WTC11 (cell line): ENCODE measurements around the gene CLEC10A. TPM values are rescaled to one million over a fixed set of nuclear protein-coding genes. Genes with fewer than 3 reads are reported as not detected.

ENCODE experiments used
- ATAC-seq: fragments of 200-7000 bp; cut with Tn5 transposase; 2 replicates; pipeline ENCODE4 v1.10.0; 2021; ENCODE audit warnings: mild to moderate bottlenecking, moderate library complexity
- CTCF ChIA-PET: fragments of 300-600 bp; sonication (Branson Sonifier 250); formaldehyde crosslinking; loops from one replicate; lab custom pipeline; 2021; ENCODE audit warnings: antibody characterized with exemption; lab: Charles Lee
- POLR2A ChIA-PET: fragments of 350-600 bp; sonication (Branson Sonifier 250); formaldehyde crosslinking; loops from one replicate; lab custom pipeline; 2021; ENCODE audit warnings: antibody characterized with exemption; lab: Charles Lee
- DNase-seq: peaks from one replicate; pipeline ENCODE4 v3.0.0; 2021; ENCODE audit warnings: low spot score
- H3K27ac Mint-ChIP-seq: 2 replicates; pipeline ENCODE4 v1.8.0; 2021; ENCODE audit warnings: mixed read lengths
- H3K27me3 Mint-ChIP-seq: 2 replicates; pipeline ENCODE4 v1.8.0; 2021; ENCODE audit warnings: low read depth, mild to moderate bottlenecking, moderate library complexity, mixed read lengths
- H3K36me3 Mint-ChIP-seq: 2 replicates; pipeline ENCODE4 v1.8.0; 2021; ENCODE audit warnings: mixed read lengths
- H3K4me1 Mint-ChIP-seq: 2 replicates; pipeline ENCODE4 v1.8.0; 2022; ENCODE audit warnings: mixed read lengths
- H3K4me3 Mint-ChIP-seq: 2 replicates; pipeline ENCODE4 v1.8.0; 2021; ENCODE audit warnings: mild to moderate bottlenecking, moderate library complexity, mixed read lengths
- H3K9me3 Mint-ChIP-seq: 2 replicates; pipeline ENCODE4 v1.8.0; 2021; ENCODE audit warnings: mixed read lengths
- ATF1 ChIP-seq: sonication (generic); formaldehyde crosslinking; IDR thresholded peaks from 2 replicates; pipeline ENCODE4 v1.8.1; 2023; ENCODE audit warnings: mild to moderate bottlenecking, moderate library complexity, missing genetic modification reagents
- CREB1 ChIP-seq: sonication (generic); formaldehyde crosslinking; IDR thresholded peaks from 2 replicates; pipeline ENCODE4 v1.8.0; 2023; ENCODE audit warnings: mild to moderate bottlenecking, missing genetic modification reagents
- FOXJ3 ChIP-seq: sonication (generic); formaldehyde crosslinking; IDR thresholded peaks from 2 replicates; pipeline ENCODE4 v1.9.0; 2021; ENCODE audit warnings: missing genetic modification reagents, mild to moderate bottlenecking, borderline replicate concordance
- FOXP1 ChIP-seq: sonication (generic); formaldehyde crosslinking; IDR thresholded peaks from 2 replicates; pipeline ENCODE4 v1.8.0; 2022; ENCODE audit warnings: missing genetic modification reagents, mild to moderate bottlenecking, moderate library complexity, borderline replicate concordance
- IRF2 ChIP-seq: sonication (generic); formaldehyde crosslinking; IDR thresholded peaks from 2 replicates; pipeline ENCODE4 v1.8.0; 2022; ENCODE audit warnings: low read depth, missing genetic modification reagents, borderline replicate concordance
- JAZF1 ChIP-seq: fragments of 250-450 bp; sonication (Bioruptor Pico); IDR thresholded peaks from 2 replicates; pipeline ENCODE4 v1.9.0; 2021; ENCODE audit warnings: moderate library complexity, mild to moderate bottlenecking, inconsistent platforms
- KAT7 ChIP-seq: sonication (generic); formaldehyde crosslinking; IDR thresholded peaks from 2 replicates; pipeline ENCODE4 v1.8.1; 2023; ENCODE audit warnings: missing genetic modification reagents, mild to moderate bottlenecking, borderline replicate concordance
- SMAD3 ChIP-seq: sonication (generic); formaldehyde crosslinking; IDR thresholded peaks from 2 replicates; pipeline ENCODE4 v1.8.0; 2022; ENCODE audit warnings: missing genetic modification reagents, mild to moderate bottlenecking, borderline replicate concordance
- TCF7 ChIP-seq: sonication (generic); formaldehyde crosslinking; IDR thresholded peaks from 2 replicates; pipeline ENCODE4 v1.8.0; 2022; ENCODE audit warnings: mild to moderate bottlenecking, low read depth, missing genetic modification reagents, moderate library complexity
- TP53 ChIP-seq: sonication (generic); formaldehyde crosslinking; IDR thresholded peaks from 2 replicates; pipeline ENCODE4 v1.8.1; 2023; ENCODE audit warnings: mild to moderate bottlenecking, missing genetic modification reagents
- ZNF121 ChIP-seq: sonication (generic); formaldehyde crosslinking; IDR thresholded peaks from 2 replicates; pipeline ENCODE4 v1.8.0; 2023; ENCODE audit warnings: missing genetic modification reagents
- ZNF138 ChIP-seq: sonication (generic); formaldehyde crosslinking; conservative IDR thresholded peaks from 2 replicates; pipeline ENCODE4 v1.8.1; 2022; ENCODE audit warnings: mild to moderate bottlenecking, moderate library complexity, missing genetic modification reagents
- ZNF232 ChIP-seq: sonication (generic); formaldehyde crosslinking; IDR thresholded peaks from 2 replicates; pipeline ENCODE4 v1.8.0; 2022; ENCODE audit warnings: mild to moderate bottlenecking, missing genetic modification reagents
- ZNF317 ChIP-seq: sonication (generic); formaldehyde crosslinking; IDR thresholded peaks from 2 replicates; pipeline ENCODE4 v1.8.1; 2023; ENCODE audit warnings: low read depth, mild to moderate bottlenecking, moderate library complexity, missing genetic modification reagents, borderline replicate concordance
- ZNF671 ChIP-seq: fragments of 250-450 bp; sonication (Bioruptor Pico); IDR thresholded peaks from 2 replicates; pipeline ENCODE4 v1.8.0; 2021; ENCODE audit warnings: mild to moderate bottlenecking
- total RNA-seq: library from RNA; stranded (reverse); gene quantifications from 3 replicates; pipeline ENCODE4 v1.2.3, GENCODE V29; 2021
- TF ChIP-seq, protein P1 (sequence below): fragments of 200-600 bp; IDR thresholded peaks from 2 replicates; pipeline ENCODE4 v1.8.0; 2022; ENCODE audit warnings: antibody characterized with exemption
- TF ChIP-seq, protein P2 (sequence below): sonication (generic); formaldehyde crosslinking; IDR thresholded peaks from 2 replicates; pipeline ENCODE4 v1.8.0; 2022; ENCODE audit warnings: mild to moderate bottlenecking, missing genetic modification reagents
- TF ChIP-seq, protein P3 (sequence below): sonication (generic); formaldehyde crosslinking; IDR thresholded peaks from 2 replicates; pipeline ENCODE4 v1.8.1; 2023; ENCODE audit warnings: mild to moderate bottlenecking, moderate library complexity, missing genetic modification reagents
- TF ChIP-seq, protein P4 (sequence below): sonication (generic); formaldehyde crosslinking; IDR thresholded peaks from 2 replicates; pipeline ENCODE4 v1.8.1; 2023; ENCODE audit warnings: mild to moderate bottlenecking, missing genetic modification reagents
- TF ChIP-seq, protein P5 (sequence below): sonication (generic); formaldehyde crosslinking; IDR thresholded peaks from 2 replicates; pipeline ENCODE4 v1.8.1; 2022; ENCODE audit warnings: low read depth, missing genetic modification reagents, borderline replicate concordance
- TF ChIP-seq, protein P6 (sequence below): sonication (generic); formaldehyde crosslinking; IDR thresholded peaks from 2 replicates; pipeline ENCODE4 v1.8.0; 2022; ENCODE audit warnings: mild to moderate bottlenecking, missing genetic modification reagents
- TF ChIP-seq, protein P7 (sequence below): sonication (generic); formaldehyde crosslinking; IDR thresholded peaks from 2 replicates; pipeline ENCODE4 v1.8.1; 2022; ENCODE audit warnings: mild to moderate bottlenecking, moderate library complexity, missing genetic modification reagents

CLEC10A gene
- total RNA-seq, 1 experiment from 2014 or later: not detected

DNA sequence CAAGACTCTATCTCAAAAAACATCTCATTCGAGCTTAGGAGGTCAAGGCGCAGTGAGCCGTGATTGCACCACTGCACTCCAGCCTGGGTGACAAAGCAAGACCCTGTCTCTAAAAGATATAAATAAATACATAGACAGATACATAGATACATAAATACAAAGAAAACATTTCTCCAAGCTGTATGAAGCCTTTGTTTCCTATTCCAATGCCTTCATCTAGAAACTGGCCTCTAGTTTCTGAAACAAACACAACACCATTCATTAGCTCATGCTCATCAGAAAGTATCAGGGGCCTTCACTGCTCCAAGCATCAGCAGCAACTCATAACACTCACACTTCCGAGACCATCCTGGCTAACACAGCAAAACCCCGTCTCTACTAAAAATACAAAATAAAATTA, 44.9 kb upstream of the CLEC10A start:
- no peak for TF ChIP-seq ZNF138
- no peak for TF ChIP-seq FOXJ3
- TF ChIP-seq, protein P1, sequence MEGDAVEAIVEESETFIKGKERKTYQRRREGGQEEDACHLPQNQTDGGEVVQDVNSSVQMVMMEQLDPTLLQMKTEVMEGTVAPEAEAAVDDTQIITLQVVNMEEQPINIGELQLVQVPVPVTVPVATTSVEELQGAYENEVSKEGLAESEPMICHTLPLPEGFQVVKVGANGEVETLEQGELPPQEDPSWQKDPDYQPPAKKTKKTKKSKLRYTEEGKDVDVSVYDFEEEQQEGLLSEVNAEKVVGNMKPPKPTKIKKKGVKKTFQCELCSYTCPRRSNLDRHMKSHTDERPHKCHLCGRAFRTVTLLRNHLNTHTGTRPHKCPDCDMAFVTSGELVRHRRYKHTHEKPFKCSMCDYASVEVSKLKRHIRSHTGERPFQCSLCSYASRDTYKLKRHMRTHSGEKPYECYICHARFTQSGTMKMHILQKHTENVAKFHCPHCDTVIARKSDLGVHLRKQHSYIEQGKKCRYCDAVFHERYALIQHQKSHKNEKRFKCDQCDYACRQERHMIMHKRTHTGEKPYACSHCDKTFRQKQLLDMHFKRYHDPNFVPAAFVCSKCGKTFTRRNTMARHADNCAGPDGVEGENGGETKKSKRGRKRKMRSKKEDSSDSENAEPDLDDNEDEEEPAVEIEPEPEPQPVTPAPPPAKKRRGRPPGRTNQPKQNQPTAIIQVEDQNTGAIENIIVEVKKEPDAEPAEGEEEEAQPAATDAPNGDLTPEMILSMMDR: no peak
- TF ChIP-seq TP53: no peak
- no peak for TF ChIP-seq FOXP1 (CRISPR knock-in tag)
- TF ChIP-seq JAZF1 (CRISPR knock-in tag): no peak
- TF ChIP-seq, protein P2, sequence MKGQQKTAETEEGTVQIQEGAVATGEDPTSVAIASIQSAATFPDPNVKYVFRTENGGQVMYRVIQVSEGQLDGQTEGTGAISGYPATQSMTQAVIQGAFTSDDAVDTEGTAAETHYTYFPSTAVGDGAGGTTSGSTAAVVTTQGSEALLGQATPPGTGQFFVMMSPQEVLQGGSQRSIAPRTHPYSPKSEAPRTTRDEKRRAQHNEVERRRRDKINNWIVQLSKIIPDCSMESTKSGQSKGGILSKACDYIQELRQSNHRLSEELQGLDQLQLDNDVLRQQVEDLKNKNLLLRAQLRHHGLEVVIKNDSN (CRISPR knock-in tag): no peak
- TF ChIP-seq, protein P3, sequence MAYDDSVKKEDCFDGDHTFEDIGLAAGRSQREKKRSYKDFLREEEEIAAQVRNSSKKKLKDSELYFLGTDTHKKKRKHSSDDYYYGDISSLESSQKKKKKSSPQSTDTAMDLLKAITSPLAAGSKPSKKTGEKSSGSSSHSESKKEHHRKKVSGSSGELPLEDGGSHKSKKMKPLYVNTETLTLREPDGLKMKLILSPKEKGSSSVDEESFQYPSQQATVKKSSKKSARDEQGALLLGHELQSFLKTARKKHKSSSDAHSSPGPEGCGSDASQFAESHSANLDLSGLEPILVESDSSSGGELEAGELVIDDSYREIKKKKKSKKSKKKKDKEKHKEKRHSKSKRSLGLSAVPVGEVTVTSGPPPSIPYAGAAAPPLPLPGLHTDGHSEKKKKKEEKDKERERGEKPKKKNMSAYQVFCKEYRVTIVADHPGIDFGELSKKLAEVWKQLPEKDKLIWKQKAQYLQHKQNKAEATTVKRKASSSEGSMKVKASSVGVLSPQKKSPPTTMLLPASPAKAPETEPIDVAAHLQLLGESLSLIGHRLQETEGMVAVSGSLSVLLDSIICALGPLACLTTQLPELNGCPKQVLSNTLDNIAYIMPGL: no peak
- TF ChIP-seq IRF2 (CRISPR knock-in tag): no peak
- TF ChIP-seq, all 79 proteins: peak for 0

DNA sequence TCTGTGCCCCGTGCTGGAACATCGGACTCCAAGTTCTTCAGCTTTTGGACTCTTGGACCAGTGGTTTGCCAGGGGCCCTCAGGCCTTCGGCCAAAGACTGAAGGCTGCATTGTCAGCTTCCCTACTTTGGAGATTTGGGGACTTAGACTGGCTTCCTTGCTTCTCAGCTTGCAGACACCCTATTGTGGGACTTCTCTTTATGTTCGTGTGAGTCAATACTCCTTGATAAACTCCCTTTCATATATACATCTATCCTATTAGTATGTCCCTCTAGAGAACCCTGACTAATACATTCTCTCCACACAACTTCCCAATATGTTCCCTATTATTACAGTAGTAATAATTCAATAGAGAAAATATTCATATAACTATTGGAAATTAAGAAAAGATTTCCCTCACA, 43.8 kb upstream of the CLEC10A start:
- H3K27ac Mint-ChIP-seq: no peak overlapping the region
- no peak overlapping the region for H3K4me3 Mint-ChIP-seq
- no peaks in the 10 kb centered on the region for H3K36me3 Mint-ChIP-seq
- ATAC-seq (no peak), DNase-seq (no peak)
- peaks cover 15% of the 10 kb centered on the region for H3K4me1 Mint-ChIP-seq
- ChIA-PET POLR2A (no interaction called here), CTCF (interaction anchor here (1.6 to 1.8 kb wide), 2 partner anchors 9 to 12 kb away, joined by 7 to 10 read pairs; no protein-coding TSS in a partner anchor)
- TF ChIP-seq KAT7 (no peak), TCF7 (no peak), SMAD3 (CRISPR knock-in tag) (no peak)
- TF ChIP-seq, protein P4, sequence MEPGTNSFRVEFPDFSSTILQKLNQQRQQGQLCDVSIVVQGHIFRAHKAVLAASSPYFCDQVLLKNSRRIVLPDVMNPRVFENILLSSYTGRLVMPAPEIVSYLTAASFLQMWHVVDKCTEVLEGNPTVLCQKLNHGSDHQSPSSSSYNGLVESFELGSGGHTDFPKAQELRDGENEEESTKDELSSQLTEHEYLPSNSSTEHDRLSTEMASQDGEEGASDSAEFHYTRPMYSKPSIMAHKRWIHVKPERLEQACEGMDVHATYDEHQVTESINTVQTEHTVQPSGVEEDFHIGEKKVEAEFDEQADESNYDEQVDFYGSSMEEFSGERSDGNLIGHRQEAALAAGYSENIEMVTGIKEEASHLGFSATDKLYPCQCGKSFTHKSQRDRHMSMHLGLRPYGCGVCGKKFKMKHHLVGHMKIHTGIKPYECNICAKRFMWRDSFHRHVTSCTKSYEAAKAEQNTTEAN (CRISPR knock-in tag): no peak
- peaks cover 26% of the 10 kb centered on the region for H3K27me3 Mint-ChIP-seq
- no peaks in the 10 kb centered on the region for H3K9me3 Mint-ChIP-seq

More for the DNA sequence above, 44.9 kb upstream of the CLEC10A start:
- no peaks in the 10 kb centered on the region for H3K9me3 Mint-ChIP-seq
- no peak overlapping the region for H3K4me3 Mint-ChIP-seq
- CTCF ChIA-PET: interaction anchor here (1.0 to 1.7 kb wide), 3 partner anchors 8 to 11 kb away, joined by 3 to 7 read pairs (median 3); partner anchors contain the start of gene ASGR2
- no peak overlapping the region for H3K27ac Mint-ChIP-seq
- peaks cover 33% of the 10 kb centered on the region for H3K27me3 Mint-ChIP-seq
- peaks cover 16% of the 10 kb centered on the region for H3K4me1 Mint-ChIP-seq
- ATAC-seq (no peak), DNase-seq (no peak)
- POLR2A ChIA-PET: no interaction called here
- no peaks in the 10 kb centered on the region for H3K36me3 Mint-ChIP-seq

DNA sequence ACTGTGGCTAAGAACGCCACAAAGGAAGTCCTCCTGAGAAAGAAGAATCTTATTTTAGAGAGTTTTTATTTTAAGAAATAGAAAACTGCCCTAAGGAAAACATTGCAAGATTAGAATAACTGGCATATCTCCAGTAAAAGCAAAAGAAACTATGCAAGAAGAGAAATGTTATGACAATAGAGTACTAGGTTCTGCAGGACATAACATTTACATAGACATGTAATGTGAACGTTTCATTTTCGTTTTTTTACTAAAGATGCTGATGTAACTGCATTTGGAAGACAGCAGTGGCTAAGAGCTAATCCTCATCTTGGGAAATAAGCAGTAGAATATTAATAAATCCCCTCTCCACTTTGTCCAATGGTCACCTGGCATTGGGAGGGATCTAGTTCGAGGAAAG, 42.3 kb upstream of the CLEC10A start:
- no peak for ATAC-seq
- Mint-ChIP-seq H3K9me3 (no peaks in the 10 kb centered on the region), H3K27me3 (peaks cover 27% of the 10 kb centered on the region), H3K27ac (no peak overlapping the region), H3K4me1 (0 out of 2 replicates have a peak, but pooled peaks cover 8% of the 10 kb centered on the region), H3K4me3 (no peak overlapping the region), H3K36me3 (no peaks in the 10 kb centered on the region)
- no peak for DNase-seq
- CTCF ChIA-PET: interaction anchor here (0.7 to 1.8 kb wide), 2 partner anchors 11 to 13 kb away, joined by 6 to 10 read pairs; no protein-coding TSS in a partner anchor
- TF ChIP-seq, protein P5, sequence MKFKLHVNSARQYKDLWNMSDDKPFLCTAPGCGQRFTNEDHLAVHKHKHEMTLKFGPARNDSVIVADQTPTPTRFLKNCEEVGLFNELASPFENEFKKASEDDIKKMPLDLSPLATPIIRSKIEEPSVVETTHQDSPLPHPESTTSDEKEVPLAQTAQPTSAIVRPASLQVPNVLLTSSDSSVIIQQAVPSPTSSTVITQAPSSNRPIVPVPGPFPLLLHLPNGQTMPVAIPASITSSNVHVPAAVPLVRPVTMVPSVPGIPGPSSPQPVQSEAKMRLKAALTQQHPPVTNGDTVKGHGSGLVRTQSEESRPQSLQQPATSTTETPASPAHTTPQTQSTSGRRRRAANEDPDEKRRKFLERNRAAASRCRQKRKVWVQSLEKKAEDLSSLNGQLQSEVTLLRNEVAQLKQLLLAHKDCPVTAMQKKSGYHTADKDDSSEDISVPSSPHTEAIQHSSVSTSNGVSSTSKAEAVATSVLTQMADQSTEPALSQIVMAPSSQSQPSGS (CRISPR knock-in tag): no peak
- no peak for TF ChIP-seq CREB1 (CRISPR knock-in tag)
- no peak for TF ChIP-seq ZNF317 (CRISPR knock-in tag)
- TF ChIP-seq, protein P6, sequence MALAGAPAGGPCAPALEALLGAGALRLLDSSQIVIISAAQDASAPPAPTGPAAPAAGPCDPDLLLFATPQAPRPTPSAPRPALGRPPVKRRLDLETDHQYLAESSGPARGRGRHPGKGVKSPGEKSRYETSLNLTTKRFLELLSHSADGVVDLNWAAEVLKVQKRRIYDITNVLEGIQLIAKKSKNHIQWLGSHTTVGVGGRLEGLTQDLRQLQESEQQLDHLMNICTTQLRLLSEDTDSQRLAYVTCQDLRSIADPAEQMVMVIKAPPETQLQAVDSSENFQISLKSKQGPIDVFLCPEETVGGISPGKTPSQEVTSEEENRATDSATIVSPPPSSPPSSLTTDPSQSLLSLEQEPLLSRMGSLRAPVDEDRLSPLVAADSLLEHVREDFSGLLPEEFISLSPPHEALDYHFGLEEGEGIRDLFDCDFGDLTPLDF: no peak
- TF ChIP-seq, protein P7, sequence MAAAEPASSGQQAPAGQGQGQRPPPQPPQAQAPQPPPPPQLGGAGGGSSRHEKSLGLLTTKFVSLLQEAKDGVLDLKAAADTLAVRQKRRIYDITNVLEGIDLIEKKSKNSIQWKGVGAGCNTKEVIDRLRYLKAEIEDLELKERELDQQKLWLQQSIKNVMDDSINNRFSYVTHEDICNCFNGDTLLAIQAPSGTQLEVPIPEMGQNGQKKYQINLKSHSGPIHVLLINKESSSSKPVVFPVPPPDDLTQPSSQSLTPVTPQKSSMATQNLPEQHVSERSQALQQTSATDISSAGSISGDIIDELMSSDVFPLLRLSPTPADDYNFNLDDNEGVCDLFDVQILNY (CRISPR knock-in tag): no peak
- TF ChIP-seq, protein P2 (CRISPR knock-in tag): no peak
- no peak for TF ChIP-seq ZNF121
- TF ChIP-seq ZNF232 (CRISPR knock-in tag): no peak
- no peak for TF ChIP-seq ATF1 (CRISPR knock-in tag)
- TF ChIP-seq ZNF671 (CRISPR knock-in tag): no peak
- POLR2A ChIA-PET: no interaction called here
